HL-60 (cell line): ENCODE data around the gene UBE2E2.

Experiments
- POLR2AphosphoS5 ChIP-seq: IDR thresholded peaks from 2 replicates; pipeline ENCODE4 v1.6.1; 2012; ENCODE audit warnings: low read depth
- TF ChIP-seq, protein P1 (sequence below): IDR thresholded peaks from one replicate; pipeline ENCODE4 v1.5.1; 2011; ENCODE audit warnings: low read length, control low read depth, inconsistent platforms; ENCODE audit not compliant: insufficient read depth

DNA sequence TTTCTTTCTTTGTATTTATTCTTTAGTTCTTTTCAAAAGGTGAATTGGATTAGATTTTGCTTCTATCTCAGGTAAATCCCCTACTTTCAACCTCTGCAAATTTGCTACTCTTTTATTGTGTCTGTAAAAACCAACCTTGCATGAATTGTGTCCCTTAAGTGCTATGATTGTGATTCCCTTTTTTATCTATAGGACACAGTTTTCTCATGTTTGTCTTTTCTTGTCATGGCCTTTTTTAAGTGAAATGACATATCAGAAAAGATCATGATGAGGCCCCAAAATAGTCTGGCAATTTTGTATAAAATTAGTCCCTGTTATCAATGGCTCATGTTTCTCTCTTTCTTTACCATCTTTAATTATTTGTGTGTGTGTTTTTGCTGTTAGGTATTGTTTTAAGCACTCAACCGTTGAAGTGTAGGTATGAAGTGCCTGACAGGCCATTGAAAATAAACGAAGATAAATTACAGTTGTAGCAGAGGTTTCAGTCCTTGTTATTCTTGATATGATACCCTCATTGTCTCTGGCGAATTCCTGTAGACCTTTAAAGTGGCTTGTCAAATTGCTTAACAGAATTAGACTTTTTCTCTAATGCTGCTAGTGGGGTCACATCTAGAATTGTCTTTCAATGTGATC, 184.3 kb downstream of the UBE2E2 start:
- TF ChIP-seq, protein P1, sequence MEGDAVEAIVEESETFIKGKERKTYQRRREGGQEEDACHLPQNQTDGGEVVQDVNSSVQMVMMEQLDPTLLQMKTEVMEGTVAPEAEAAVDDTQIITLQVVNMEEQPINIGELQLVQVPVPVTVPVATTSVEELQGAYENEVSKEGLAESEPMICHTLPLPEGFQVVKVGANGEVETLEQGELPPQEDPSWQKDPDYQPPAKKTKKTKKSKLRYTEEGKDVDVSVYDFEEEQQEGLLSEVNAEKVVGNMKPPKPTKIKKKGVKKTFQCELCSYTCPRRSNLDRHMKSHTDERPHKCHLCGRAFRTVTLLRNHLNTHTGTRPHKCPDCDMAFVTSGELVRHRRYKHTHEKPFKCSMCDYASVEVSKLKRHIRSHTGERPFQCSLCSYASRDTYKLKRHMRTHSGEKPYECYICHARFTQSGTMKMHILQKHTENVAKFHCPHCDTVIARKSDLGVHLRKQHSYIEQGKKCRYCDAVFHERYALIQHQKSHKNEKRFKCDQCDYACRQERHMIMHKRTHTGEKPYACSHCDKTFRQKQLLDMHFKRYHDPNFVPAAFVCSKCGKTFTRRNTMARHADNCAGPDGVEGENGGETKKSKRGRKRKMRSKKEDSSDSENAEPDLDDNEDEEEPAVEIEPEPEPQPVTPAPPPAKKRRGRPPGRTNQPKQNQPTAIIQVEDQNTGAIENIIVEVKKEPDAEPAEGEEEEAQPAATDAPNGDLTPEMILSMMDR, result no peak
- TF ChIP-seq POLR2AphosphoS5, result no peak
